Esophagus squamous epithelium (tissue), 5 donors: Measurements from ENCODE around the gene ZNF14. TPM values are rescaled to one million over a fixed set of nuclear protein-coding genes. Genes with fewer than 3 reads are reported as not detected.

ENCODE experiments used
- DNase-seq: peaks from one replicate; lab custom pipeline; 2025; lab: John Stamatoyannopoulos, UW
- H3K27ac ChIP-seq, 4 donors: fragments of 200-600 bp; sonication (generic); one replicate each; pipeline ENCODE4 v1.5.1; 2016 to 2019; ENCODE audit warnings: mild to moderate bottlenecking in 1 of 4
- H3K27me3 ChIP-seq, 4 donors: fragments of 200-600 bp; sonication (generic); 1 replicate in 3 of 4; 2 replicates in 1 of 4; pipeline versions ENCODE4 v1.5.1 to v1.6.0; 2017 to 2021; ENCODE audit warnings: antibody characterized with exemption in 1 of 4
- H3K36me3 ChIP-seq, 3 donors: fragments of 200-600 bp; sonication (generic); one replicate each; pipeline ENCODE4 v1.5.1; 2016 to 2019
- H3K4me1 ChIP-seq, 3 donors: fragments of 200-600 bp; sonication (generic); one replicate each; pipeline ENCODE4 v1.5.1; 2017 to 2019
- H3K4me3 ChIP-seq, 4 donors: fragments of 200-600 bp; sonication (generic); 1 replicate in 3 of 4; 2 replicates in 1 of 4; pipeline ENCODE4 v1.5.1; 2016 to 2019; ENCODE audit warnings: mild to moderate bottlenecking in 2 of 4, moderate library complexity in 1 of 4
- H3K9me3 ChIP-seq, 3 donors: fragments of 200-600 bp; sonication (generic); one replicate each; pipeline ENCODE4 v1.5.1; 2016 to 2019
- CTCF ChIP-seq, 6 experiments: fragments of 450-650 bp in 4 of 6; fragments of 200-600 bp in 2 of 6; sonication (generic) in 2 of 6; IDR thresholded peaks; one replicate each; pipeline ENCODE4 v1.5.1; 2016 to 2019; ENCODE audit warnings: antibody characterized with exemption in 6 of 6, mild to moderate bottlenecking in 4 of 6, moderate library complexity in 4 of 6
- POLR2A ChIP-seq, 4 donors: fragments of 450-650 bp; IDR thresholded peaks; one replicate each; pipeline ENCODE4 v1.6.1; 2017; ENCODE audit warnings: antibody characterized with exemption in 4 of 4, mild to moderate bottlenecking in 4 of 4, moderate library complexity in 3 of 4
- WGBS, 2 donors: methylation state at CpG; one replicate each; pipeline ENCODE4 v1.1.5; 2018; 5-methylcytosine and 5-hydroxymethylcytosine counted together
- intact Hi-C: fragments of 100-400 bp; cut with DNase I; formaldehyde crosslinking; loops from one replicate; pipeline ENCODE4 v1.15.0; 2022
- total RNA-seq, 4 donors: library from RNA; depleted of rRNA; stranded (reverse); fragments of >200 nt; gene quantifications; one replicate each; pipeline ENCODE4 v1.1.0, GENCODE V29; 2016
- donor health status: DM: yes; HTN: yes; CAD: no.

The ZNF14 gene
- total RNA-seq, 4 donors from 2014 or later = 1.9 to 6.3 (median 2.1) TPM

- TF ChIP-seq CTCF (IDR thresholded peaks at IDR 0.05) (no peak), POLR2A (IDR thresholded peaks at IDR 0.05) (no peak)
- WGBS, 2 donors = 75 to 85% methylated on average over 3 to 11 of the region's 12 CpGs
Observed at GRCh38 chr19:19751846-19752245, 18.9 kb upstream of the ZNF14 start.

GRCh38 chr19:19750842-19751790, 18.2 kb upstream of the ZNF14 start:
- Histone ChIP-seq H3K27me3 (no peaks in the 10 kb centered on the region), H3K27ac (no peak overlapping the region), H3K4me1 (no peaks in the 10 kb centered on the region), H3K9me3 (peaks cover 0 to 67% (median 0%) of the 10 kb centered on the region in 3 donors), H3K36me3 (no peaks in the 10 kb centered on the region), H3K4me3 (no peak overlapping the region)
- TF ChIP-seq CTCF (IDR thresholded peaks at IDR 0.05) = no peak
- TF ChIP-seq POLR2A (IDR thresholded peaks at IDR 0.05) = no peak
- intact Hi-C loops = no loop called here
- 90 to 95% methylated on average over 4 to 5 of the region's 40 CpGs for WGBS, 2 donors
- DNase-seq = no peak

More at GRCh38 chr19:19751846-19752245, 18.9 kb upstream of the ZNF14 start:
- Histone ChIP-seq H3K4me3 (no peak overlapping the region), H3K27me3 (no peaks in the 10 kb centered on the region), H3K27ac (no peak overlapping the region), H3K36me3 (no peaks in the 10 kb centered on the region), H3K9me3 (peaks cover 0 to 62% (median 0%) of the 10 kb centered on the region in 3 donors), H3K4me1 (no peaks in the 10 kb centered on the region)
- no peak for DNase-seq
- intact Hi-C loops = no loop called here

- Histone ChIP-seq H3K36me3 (no peaks in the 10 kb centered on the region), H3K4me1 (no peaks in the 10 kb centered on the region), H3K4me3 (no peak overlapping the region), H3K27me3 (no peaks in the 10 kb centered on the region), H3K27ac (no peak overlapping the region), H3K9me3 (peaks cover 0 to 64% (median 0%) of the 10 kb centered on the region in 3 donors)
- TF ChIP-seq POLR2A (IDR thresholded peaks at IDR 0.05) = no peak
- no peak for TF ChIP-seq CTCF (IDR thresholded peaks at IDR 0.05)
- no peak for DNase-seq
- 74 to 81% methylated on average over 3 to 5 of the region's 17 CpGs for WGBS, 2 donors
- intact Hi-C loops = no loop called here
Observed at GRCh38 chr19:19749908-19750841, 17.3 kb upstream of the ZNF14 start.

- H3K27ac ChIP-seq = no peak overlapping the region
- TF ChIP-seq CTCF (IDR thresholded peaks at IDR 0.05) (no peak), POLR2A (IDR thresholded peaks at IDR 0.05) (no peak)
- no peak for DNase-seq
- H3K4me3 ChIP-seq = no peak overlapping the region
- H3K9me3 ChIP-seq = peaks cover 0 to 58% (median 0%) of the 10 kb centered on the region in 3 donors
- no peaks in the 10 kb centered on the region for H3K36me3 ChIP-seq
- H3K4me1 ChIP-seq = no peaks in the 10 kb centered on the region
- 91% methylated on average over 5 of the region's 13 CpGs; no CpG with 5 or more reads in 1 of the 2 donors for WGBS, 2 donors
- no peaks in the 10 kb centered on the region for H3K27me3 ChIP-seq
- intact Hi-C loops = no loop called here
Observed at GRCh38 chr19:19749117-19749907, 16.4 kb upstream of the ZNF14 start.
